Esophagus muscularis mucosa (tissue), 4 donors: ENCODE measurements around the gene ZNF365. TPM values are rescaled to one million over a fixed set of nuclear protein-coding genes. Genes with fewer than 3 reads are reported as not detected.
"Not testable (repeated sequence)": the region's sequence is repeated elsewhere in the genome, so short reads cannot be mapped to it uniquely, and the experiment has no call there.

ENCODE experiments used
- DNase-seq: peaks from one replicate; pipeline ENCODE4 v3.0.0-alpha.2; 2017; ENCODE audit errors: extremely low spot score
- H3K27ac ChIP-seq, 4 donors: fragments of 200-600 bp; sonication (generic); replicated peaks in 1 of 4; 1 replicate in 3 of 4; 2 replicates in 1 of 4; pipeline ENCODE4 v1.5.1; 2016 to 2019; ENCODE audit warnings: mild to moderate bottlenecking in 1 of 4
- H3K27me3 ChIP-seq, 4 donors: fragments of 200-600 bp; sonication (generic); one replicate each; pipeline versions ENCODE4 v1.5.1 to v1.6.0; 2016 to 2019
- H3K36me3 ChIP-seq, 4 donors: fragments of 200-600 bp; sonication (generic); one replicate each; pipeline ENCODE4 v1.5.1; 2016 to 2019
- H3K4me1 ChIP-seq, 4 donors: fragments of 200-600 bp; sonication (generic); one replicate each; pipeline ENCODE4 v1.5.1; 2016 to 2019
- H3K4me3 ChIP-seq, 4 donors: fragments of 200-600 bp; sonication (generic); 1 replicate in 2 of 4; 2 replicates in 2 of 4; pipeline ENCODE4 v1.5.1; 2016 to 2019; ENCODE audit warnings: mild to moderate bottlenecking in 4 of 4, moderate library complexity in 1 of 4
- H3K9me3 ChIP-seq, 4 donors: fragments of 200-600 bp; sonication (generic); 1 replicate in 3 of 4; 2 replicates in 1 of 4; pipeline ENCODE4 v1.5.1; 2016 to 2019
- EP300 ChIP-seq: sonication (generic); formaldehyde crosslinking; IDR thresholded peaks from one replicate; pipeline ENCODE4 v1.6.1; 2017; ENCODE audit warnings: antibody characterized with exemption
- POLR2A ChIP-seq: fragments of 450-650 bp; IDR thresholded peaks from one replicate; pipeline ENCODE4 v1.6.1; 2017; ENCODE audit warnings: antibody characterized with exemption, moderate library complexity, mild to moderate bottlenecking, low read depth
- POLR2AphosphoS5 ChIP-seq, 2 donors: sonication (generic); formaldehyde crosslinking; IDR thresholded peaks; one replicate each; pipeline ENCODE4 v1.6.1; 2017; ENCODE audit warnings: antibody characterized with exemption in 2 of 2
- WGBS: methylation state at CpG from one replicate; pipeline ENCODE4 v1.1.5; 2018; 5-methylcytosine and 5-hydroxymethylcytosine counted together
- intact Hi-C: fragments of 100-400 bp; cut with DNase I; formaldehyde crosslinking; loops from one replicate; pipeline ENCODE4 v1.15.1; 2023
- total RNA-seq, 4 donors: library from RNA; depleted of rRNA; stranded (reverse); fragments of >200 nt; gene quantifications; one replicate each; pipeline versions ENCODE4 v1.1.0 to v1.2.1, GENCODE V29; 2016
- TF ChIP-seq, protein P1 (sequence below), 3 experiments: fragments of 200-600 bp in 2 of 3; fragments of 450-650 bp in 1 of 3; sonication (generic) in 2 of 3; IDR thresholded peaks; one replicate each; pipeline ENCODE4 v1.5.1; 2017 to 2019; ENCODE audit warnings: antibody characterized with exemption in 3 of 3, mild to moderate bottlenecking in 2 of 3, moderate library complexity in 1 of 3

The ZNF365 gene
- total RNA-seq, 4 donors from 2014 or later = 0.50 to 2.5 (median 1.7) TPM

DNA sequence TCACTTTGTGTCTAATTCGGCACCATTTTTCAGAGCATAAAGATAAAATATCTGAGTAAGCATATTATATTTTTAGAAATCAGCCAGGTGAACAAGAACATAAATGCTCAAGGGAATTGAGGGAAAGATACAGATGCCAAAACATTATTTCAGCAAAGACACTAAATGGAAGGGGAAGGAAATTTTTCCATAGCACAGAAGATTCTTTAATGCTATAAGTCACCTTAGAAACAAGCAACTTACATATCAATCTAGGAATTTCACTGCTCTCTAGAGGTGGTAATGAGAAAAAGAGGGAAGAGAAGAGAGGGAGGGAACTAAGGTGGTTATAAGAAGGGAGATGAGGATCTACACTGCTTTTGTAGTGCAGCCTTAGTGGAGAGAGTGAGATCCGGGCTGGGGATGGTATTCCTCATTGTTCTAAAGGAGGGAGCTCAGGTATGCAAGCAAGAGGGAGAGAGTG, 20.4 kb downstream of the ZNF365 start:
- no peak overlapping the region for H3K4me3 ChIP-seq
- 64% methylated on average over 2 of the region's 2 CpGs for WGBS
- H3K27ac ChIP-seq = no peak overlapping the region
- H3K27me3 ChIP-seq = no peaks in the 10 kb centered on the region
- DNase-seq = no peak
- TF ChIP-seq POLR2A = no peak
- TF ChIP-seq, protein P1, sequence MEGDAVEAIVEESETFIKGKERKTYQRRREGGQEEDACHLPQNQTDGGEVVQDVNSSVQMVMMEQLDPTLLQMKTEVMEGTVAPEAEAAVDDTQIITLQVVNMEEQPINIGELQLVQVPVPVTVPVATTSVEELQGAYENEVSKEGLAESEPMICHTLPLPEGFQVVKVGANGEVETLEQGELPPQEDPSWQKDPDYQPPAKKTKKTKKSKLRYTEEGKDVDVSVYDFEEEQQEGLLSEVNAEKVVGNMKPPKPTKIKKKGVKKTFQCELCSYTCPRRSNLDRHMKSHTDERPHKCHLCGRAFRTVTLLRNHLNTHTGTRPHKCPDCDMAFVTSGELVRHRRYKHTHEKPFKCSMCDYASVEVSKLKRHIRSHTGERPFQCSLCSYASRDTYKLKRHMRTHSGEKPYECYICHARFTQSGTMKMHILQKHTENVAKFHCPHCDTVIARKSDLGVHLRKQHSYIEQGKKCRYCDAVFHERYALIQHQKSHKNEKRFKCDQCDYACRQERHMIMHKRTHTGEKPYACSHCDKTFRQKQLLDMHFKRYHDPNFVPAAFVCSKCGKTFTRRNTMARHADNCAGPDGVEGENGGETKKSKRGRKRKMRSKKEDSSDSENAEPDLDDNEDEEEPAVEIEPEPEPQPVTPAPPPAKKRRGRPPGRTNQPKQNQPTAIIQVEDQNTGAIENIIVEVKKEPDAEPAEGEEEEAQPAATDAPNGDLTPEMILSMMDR (IDR thresholded peaks at IDR 0.05) = no peak
- H3K36me3 ChIP-seq = no peaks in the 10 kb centered on the region
- H3K9me3 ChIP-seq = no peaks in the 10 kb centered on the region
- intact Hi-C loops = no loop called here
- no peaks in the 10 kb centered on the region for H3K4me1 ChIP-seq

DNA sequence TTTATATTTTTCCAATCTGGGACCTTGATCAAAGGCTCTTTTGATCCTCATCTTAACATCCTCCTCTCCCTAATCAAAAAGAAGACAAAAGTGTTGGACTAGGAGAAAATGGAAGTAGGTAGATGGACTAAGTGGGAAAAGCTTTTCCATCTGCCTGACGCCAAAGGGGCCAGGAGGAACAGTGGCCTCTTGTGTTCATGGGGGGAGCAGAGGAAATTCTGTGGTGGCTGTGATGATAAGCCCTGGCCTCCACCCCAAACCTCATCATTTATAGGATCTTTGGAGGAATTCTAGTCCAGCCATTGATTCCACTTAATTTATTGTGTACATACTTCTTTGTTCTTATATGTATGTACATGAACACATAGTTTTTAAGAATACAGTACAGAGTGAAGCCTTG, 21.7 kb downstream of the ZNF365 start:
- intact Hi-C loops = no loop called here
- TF ChIP-seq, protein P1 (IDR thresholded peaks at IDR 0.05) = no peak
- no peak for TF ChIP-seq POLR2A
- no peak for TF ChIP-seq EP300
- TF ChIP-seq POLR2AphosphoS5 (IDR thresholded peaks at IDR 0.05) = no peak
- Histone ChIP-seq H3K27me3 (no peaks in the 10 kb centered on the region), H3K4me3 (no peak overlapping the region), H3K4me1 (no peaks in the 10 kb centered on the region), H3K36me3 (no peaks in the 10 kb centered on the region), H3K9me3 (no peaks in the 10 kb centered on the region), H3K27ac (no peak overlapping the region)
- WGBS = 85% methylated on average over 1 of the region's 1 CpG
- DNase-seq = no peak

DNA sequence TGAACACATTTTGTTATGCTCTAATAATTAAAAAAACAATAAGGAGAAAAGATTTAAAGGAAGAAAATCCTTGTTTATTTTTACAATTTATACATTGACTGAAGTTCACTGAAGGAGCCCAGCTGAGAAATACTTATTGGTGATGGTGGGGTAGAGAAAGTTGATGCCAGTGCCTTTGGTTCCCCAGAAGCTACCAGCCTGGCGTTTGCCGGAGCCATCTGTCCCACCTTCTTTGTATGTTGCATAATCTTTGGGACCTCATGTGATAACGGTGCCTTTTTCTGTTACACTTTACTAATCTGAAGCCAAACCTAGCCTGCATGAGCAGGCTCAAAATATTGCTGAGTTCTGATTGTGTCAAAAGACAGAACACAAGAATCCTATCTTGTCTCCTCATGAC, 22.7 kb downstream of the ZNF365 start:
- Histone ChIP-seq H3K4me1 (no peaks in the 10 kb centered on the region), H3K9me3 (no peaks in the 10 kb centered on the region), H3K27me3 (no peaks in the 10 kb centered on the region), H3K36me3 (no peaks in the 10 kb centered on the region), H3K4me3 (no peak overlapping the region), H3K27ac (no peak overlapping the region)
- intact Hi-C loops = no loop called here
- no peak for DNase-seq
- TF ChIP-seq, protein P1 (IDR thresholded peaks at IDR 0.05) = no peak
- no peak for TF ChIP-seq POLR2AphosphoS5 (IDR thresholded peaks at IDR 0.05)
- no peak for TF ChIP-seq EP300
- no peak for TF ChIP-seq POLR2A
- WGBS = 86% methylated on average over 3 of the region's 3 CpGs

DNA sequence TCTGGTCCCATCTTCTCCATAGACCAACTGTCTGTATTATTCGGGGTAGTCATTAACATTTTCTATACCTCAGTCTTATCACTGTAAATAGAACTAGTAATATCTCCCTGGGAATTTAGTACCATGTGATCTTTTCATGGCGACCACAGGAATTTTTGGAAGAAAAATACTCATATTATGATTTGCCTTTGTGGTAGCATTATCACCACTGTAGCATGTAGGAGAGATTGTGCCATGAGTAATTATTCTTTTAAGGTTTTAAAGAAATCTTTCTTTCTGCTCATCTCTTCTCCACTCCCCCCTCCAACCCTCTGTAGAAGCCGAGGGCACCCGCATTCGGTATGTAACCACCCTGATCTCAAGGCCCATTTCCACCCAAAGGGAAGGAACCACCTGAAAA, 25.0 kb downstream of the ZNF365 start:
- no peaks in the 10 kb centered on the region for H3K9me3 ChIP-seq
- 93% methylated on average over 5 of the region's 5 CpGs for WGBS
- intact Hi-C loops = no loop called here
- no peak for DNase-seq
- H3K27me3 ChIP-seq = no peaks in the 10 kb centered on the region
- no peak overlapping the region for H3K27ac ChIP-seq
- H3K4me3 ChIP-seq = no peak overlapping the region
- no peaks in the 10 kb centered on the region for H3K36me3 ChIP-seq
- TF ChIP-seq POLR2A (no peak), EP300 (no peak), POLR2AphosphoS5 (IDR thresholded peaks at IDR 0.05) (no peak)
- TF ChIP-seq, protein P1 (IDR thresholded peaks at IDR 0.05) = no peak
- H3K4me1 ChIP-seq = no peaks in the 10 kb centered on the region

DNA sequence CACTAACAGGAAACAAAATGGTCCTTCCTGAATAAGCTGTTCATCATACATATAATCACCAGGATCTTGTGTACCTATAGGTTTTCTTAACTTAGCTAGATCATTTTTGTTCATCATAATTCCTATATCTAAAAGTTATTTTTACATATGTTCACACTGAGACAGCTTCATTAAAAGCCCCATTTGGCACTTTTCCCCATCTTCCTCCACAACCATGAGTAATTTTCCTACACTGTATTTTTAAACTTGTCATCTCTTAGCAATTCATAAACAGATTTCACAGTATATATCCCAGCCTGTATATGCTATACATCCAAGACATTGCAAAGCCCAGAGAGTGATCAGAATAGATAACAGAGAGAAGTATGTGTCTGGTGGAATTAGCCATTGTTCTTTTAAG, 28.3 kb downstream of the ZNF365 start:
- Histone ChIP-seq H3K36me3 (no peaks in the 10 kb centered on the region), H3K9me3 (peaks cover 0 to 4% (median 2%) of the 10 kb centered on the region in 4 donors), H3K27me3 (no peaks in the 10 kb centered on the region), H3K4me3 (no peak overlapping the region), H3K4me1 (no peaks in the 10 kb centered on the region), H3K27ac (no peak overlapping the region)
- intact Hi-C loops = no loop called here
- TF ChIP-seq, protein P1 (IDR thresholded peaks at IDR 0.05) = no peak
- no peak for TF ChIP-seq POLR2AphosphoS5 (IDR thresholded peaks at IDR 0.05)
- no peak for TF ChIP-seq EP300
- TF ChIP-seq POLR2A = no peak
- no peak for DNase-seq

DNA sequence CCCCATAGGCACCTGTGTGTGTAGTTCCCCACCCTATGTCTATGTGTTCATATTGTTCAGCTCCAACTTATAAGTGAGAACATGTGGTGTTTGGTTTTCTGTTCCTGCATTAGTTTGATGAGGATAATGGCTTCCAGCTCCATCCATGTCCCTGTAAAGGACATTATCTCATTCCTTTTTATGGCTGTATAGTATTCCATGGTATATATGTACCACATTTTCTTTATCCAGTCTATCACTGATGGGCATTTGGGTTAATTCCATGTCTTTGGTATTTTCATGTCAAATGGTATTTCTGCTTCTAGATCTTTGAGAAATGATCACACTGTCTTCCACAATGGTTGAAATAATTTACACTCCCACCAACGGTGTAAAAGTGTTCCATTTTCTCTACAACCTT, 36.4 kb downstream of the ZNF365 start:
- H3K36me3 ChIP-seq, intact Hi-C loops, H3K4me3 ChIP-seq, DNase-seq, H3K27me3 ChIP-seq, H3K4me1 ChIP-seq, H3K27ac ChIP-seq: not testable (repeated sequence)
- 65% methylated on average over 1 of the region's 1 CpG for WGBS
- H3K9me3 ChIP-seq = peaks cover 0 to 16% (median 7%) of the 10 kb centered on the region in 4 donors

DNA sequence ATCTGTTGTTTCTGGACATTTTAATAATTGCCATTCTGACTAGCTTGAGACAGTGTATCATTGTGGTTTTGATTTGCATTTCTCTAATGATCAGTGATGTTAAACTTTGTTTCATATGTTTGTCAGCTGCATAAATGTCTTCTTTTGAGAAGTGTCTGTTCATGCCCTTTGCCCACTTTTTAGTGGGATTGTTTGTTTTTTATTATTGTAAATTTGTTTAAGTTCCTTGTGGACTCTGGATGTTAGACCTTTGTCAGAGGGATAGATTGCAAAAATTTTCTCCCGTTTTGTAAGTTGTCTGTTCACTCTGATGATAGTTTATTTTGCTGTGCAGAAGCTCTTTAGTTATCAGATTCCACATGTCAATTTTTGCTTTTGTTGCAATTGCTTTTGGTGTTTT, 36.8 kb downstream of the ZNF365 start:
- H3K27ac ChIP-seq, H3K4me1 ChIP-seq, H3K27me3 ChIP-seq, H3K36me3 ChIP-seq, DNase-seq, H3K4me3 ChIP-seq, intact Hi-C loops: not testable (repeated sequence)
- H3K9me3 ChIP-seq = peaks cover 0 to 16% (median 7%) of the 10 kb centered on the region in 4 donors
- 85% methylated on average over 1 of the region's 1 CpG for WGBS
